Cardiac muscle cell (in vitro differentiated cells and primary cell): ENCODE data around the gene SERPINF2. TPM values are rescaled to one million over a fixed set of nuclear protein-coding genes. Genes with fewer than 3 reads are reported as not detected.

Experiments
- DNase-seq, 2 donors: peaks; one replicate each; pipeline versions ENCODE4 v3.0.0 to v3.0.0-alpha.2; 2010 to 2017; ENCODE audit warnings: low read depth in 1 of 2, low spot score in 1 of 2
- H3K27ac ChIP-seq: fragments of 200-600 bp; sonication (generic); 2 replicates; pipeline ENCODE4 v1.5.1; 2016
- H3K27me3 ChIP-seq: fragments of 200-600 bp; sonication (generic); 2 replicates; pipeline ENCODE4 v1.6.0; 2016; ENCODE audit warnings: control low read depth
- H3K36me3 ChIP-seq: fragments of 200-600 bp; sonication (generic); 2 replicates; pipeline ENCODE4 v1.5.1; 2016; ENCODE audit warnings: control low read depth
- H3K4me1 ChIP-seq: fragments of 200-600 bp; sonication (generic); 2 replicates; pipeline ENCODE4 v1.8.1; 2017; ENCODE audit warnings: low read depth, mild to moderate bottlenecking, mixed run types
- H3K4me3 ChIP-seq: fragments of 200-600 bp; sonication (generic); 2 replicates; pipeline ENCODE4 v1.5.1; 2016; ENCODE audit warnings: mild to moderate bottlenecking
- H3K9me3 ChIP-seq: fragments of 200-600 bp; sonication (generic); 2 replicates; pipeline ENCODE4 v1.5.1; 2017; ENCODE audit warnings: low read depth, mild to moderate bottlenecking, control low read depth
- CTCF ChIP-seq: IDR thresholded peaks from 2 replicates; pipeline ENCODE4 v1.5.1; 2012; ENCODE audit warnings: low read depth, mild to moderate bottlenecking, low read length
- polyA plus RNA-seq: library from polyadenylated mRNA; unstranded; fragments of >200 nt; fragmentation: Nextera tagmentation; extraction: Ambion mirVana; gene quantifications from 2 replicates; pipeline ENCODE4 v1.2.1, GENCODE V29; 2016
- total RNA-seq: library from RNA; depleted of rRNA; stranded (reverse); fragments of >200 nt; gene quantifications from 2 replicates; pipeline ENCODE4 v1.2.3, GENCODE V29; 2016

Gene SERPINF2
- total and polyA plus RNA-seq, 2 experiments from 2014 or later, result 2.2 TPM; not detected in 1

DNA sequence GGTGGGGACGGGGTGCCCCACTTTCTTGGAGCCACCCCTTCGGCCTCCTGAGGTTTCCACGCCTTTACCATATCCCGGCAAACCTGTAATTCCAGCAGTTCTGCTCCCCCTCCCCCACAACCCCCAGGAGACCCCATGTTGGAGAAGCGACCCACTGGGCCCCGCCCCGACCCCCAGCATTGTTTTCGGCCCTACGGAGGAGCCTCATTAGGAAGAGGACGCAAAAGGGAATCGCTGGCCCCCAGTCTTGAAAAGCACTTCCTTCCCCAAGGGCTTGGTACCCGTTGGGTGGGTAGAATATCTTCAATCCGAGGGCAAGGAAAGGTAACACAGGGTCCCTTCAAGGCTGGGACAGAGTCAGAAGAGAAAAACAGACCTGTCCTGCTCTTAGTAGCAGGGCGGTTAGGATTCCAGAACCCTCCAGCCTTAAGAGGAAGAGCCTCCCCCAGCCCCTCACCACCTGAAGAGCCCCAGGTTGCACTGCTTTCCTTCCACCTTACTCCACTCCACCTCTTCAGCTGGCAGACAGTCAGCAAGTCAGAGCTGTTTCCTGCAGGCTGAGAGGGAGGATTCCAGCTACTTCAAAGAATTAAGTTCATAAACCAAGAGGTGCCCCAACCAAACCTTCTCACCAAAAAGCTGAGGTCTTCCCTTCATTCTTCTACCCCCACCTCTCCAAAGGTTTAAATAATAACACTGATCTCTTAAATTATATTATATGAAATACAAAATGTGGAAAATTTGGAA lies 31.7 kb upstream of the SERPINF2 start:
- Histone ChIP-seq H3K36me3 (no peaks in the 10 kb centered on the region), H3K27ac (no peak overlapping the region), H3K4me1 (peaks cover 5% of the 10 kb centered on the region), H3K4me3 (peak overlapping the region; percentile 62), H3K27me3 (no peaks in the 10 kb centered on the region), H3K9me3 (no peaks in the 10 kb centered on the region)
- no peak for TF ChIP-seq CTCF
- DNase-seq, result peak in 1 of 2 donors; percentile 49

DNA sequence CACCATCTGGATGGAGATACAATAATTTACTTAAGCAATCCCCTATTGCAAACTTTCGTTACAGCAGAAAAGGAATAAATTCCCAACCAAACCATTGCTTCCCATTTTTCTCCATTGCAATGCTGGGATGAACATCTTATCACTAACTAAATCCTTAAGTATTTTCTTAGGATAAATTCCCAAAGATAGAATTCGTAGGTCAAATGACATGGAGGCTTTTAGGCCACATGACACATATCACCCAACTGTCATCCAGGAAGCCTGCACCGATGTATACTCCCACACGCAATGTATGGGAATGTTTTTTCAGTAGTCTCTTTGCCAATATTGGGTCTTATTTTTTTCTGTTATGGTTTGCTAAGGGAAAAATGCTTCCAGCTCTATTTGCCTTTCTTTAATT lies 30.9 kb upstream of the SERPINF2 start:
- Histone ChIP-seq H3K27ac (no peak overlapping the region), H3K4me1 (peaks cover 5% of the 10 kb centered on the region)
- DNase-seq, result peak in 1 of 2 donors; percentile 18

GRCh38 chr17:1712271-1712670 lies 30.4 kb upstream of the SERPINF2 start:
- H3K27ac ChIP-seq, result no peak overlapping the region

More for the DNA sequence above, 30.9 kb upstream of the SERPINF2 start:
- TF ChIP-seq CTCF, result no peak
- Histone ChIP-seq H3K36me3 (no peaks in the 10 kb centered on the region), H3K27me3 (no peaks in the 10 kb centered on the region), H3K4me3 (no peak overlapping the region), H3K9me3 (no peaks in the 10 kb centered on the region)

DNA sequence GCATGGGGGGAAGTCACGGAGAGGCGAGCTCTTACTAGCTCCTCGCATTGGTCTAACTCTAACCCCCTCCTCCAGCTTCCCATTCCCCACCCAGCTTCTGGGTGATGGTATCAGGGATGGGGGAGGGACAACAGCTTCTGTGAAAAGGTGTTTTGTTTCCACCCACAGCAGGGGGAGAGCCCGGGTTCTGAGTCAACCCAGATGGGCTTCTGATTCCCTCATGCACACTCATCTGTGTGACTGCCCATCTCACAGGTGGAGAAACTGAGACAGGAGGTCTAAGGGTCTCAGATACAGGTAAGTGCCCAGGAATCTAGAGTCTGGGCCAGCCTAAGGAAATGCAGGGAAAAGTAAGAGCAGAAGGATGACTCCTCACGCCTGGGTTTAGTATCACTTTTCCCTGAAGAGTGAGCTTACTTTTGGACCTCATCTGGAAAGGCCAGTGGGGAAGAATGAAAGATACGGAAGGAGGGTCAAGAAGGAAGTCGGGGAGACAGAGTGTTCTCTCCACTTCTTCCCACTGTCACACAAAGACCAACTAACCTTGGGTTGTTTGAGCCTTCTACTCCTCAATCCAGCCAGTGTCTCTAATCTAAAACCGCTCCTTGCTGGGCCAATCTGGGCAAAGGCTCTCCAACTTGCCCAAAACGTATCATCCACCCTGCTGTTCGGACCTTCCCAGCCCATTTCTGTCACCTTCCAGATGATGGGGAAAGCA lies 29.4 kb upstream of the SERPINF2 start:
- Histone ChIP-seq H3K4me1 (peaks cover 9% of the 10 kb centered on the region), H3K27ac (peak overlapping the region; percentile 97), H3K9me3 (no peaks in the 10 kb centered on the region), H3K36me3 (no peaks in the 10 kb centered on the region), H3K4me3 (no peak overlapping the region), H3K27me3 (no peaks in the 10 kb centered on the region)
- no peak for TF ChIP-seq CTCF
- DNase-seq, result no peak

More at GRCh38 chr17:1712271-1712670, 30.4 kb upstream of the SERPINF2 start:
- H3K36me3 ChIP-seq, result no peaks in the 10 kb centered on the region
- H3K27me3 ChIP-seq, result no peaks in the 10 kb centered on the region
- TF ChIP-seq CTCF, result no peak
- no peak for DNase-seq
- no peaks in the 10 kb centered on the region for H3K9me3 ChIP-seq
- H3K4me3 ChIP-seq, result no peak overlapping the region
- H3K4me1 ChIP-seq, result peaks cover 5% of the 10 kb centered on the region

- peaks cover 10% of the 10 kb centered on the region for H3K4me1 ChIP-seq
- H3K36me3 ChIP-seq, result no peaks in the 10 kb centered on the region
These were observed 28.7 kb upstream of the SERPINF2 start for GRCh38 chr17:1713878-1714426.

More at GRCh38 chr17:1713878-1714426, 28.7 kb upstream of the SERPINF2 start:
- no peaks in the 10 kb centered on the region for H3K27me3 ChIP-seq
- peak; percentile 61 to 70 for DNase-seq
- peak overlapping the region; percentile 93 for H3K4me3 ChIP-seq
- H3K27ac ChIP-seq, result peak overlapping the region; percentile 97
- H3K9me3 ChIP-seq, result no peaks in the 10 kb centered on the region
- peak; percentile 43 for TF ChIP-seq CTCF
